ENCODE results near the gene PARD3. TPM values are rescaled to one million over a fixed set of nuclear protein-coding genes. Genes with fewer than 3 reads are reported as not detected.

The PARD3 gene
- total RNA-seq, 1 experiment from 2014 or later, result 154 TPM

DNA sequence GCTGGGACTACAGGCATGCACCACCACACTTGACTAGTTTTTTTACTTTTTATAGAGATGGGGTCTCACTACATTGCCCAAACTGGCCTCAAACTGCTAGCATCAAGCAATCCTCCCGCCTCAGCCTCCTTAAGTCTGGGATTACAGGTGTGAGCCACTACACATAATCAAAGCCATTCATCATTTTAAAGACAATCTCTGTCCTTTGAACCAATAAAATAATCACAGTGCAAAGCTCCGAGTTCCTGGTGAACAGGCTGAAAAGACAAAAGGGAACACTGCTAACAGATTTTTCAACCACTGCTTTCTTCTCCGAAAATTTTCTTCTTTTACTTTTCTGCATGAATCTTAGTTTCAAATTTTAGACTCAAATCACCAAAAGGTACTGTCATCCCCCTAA is 58.5 kb downstream of the PARD3 start:
- Histone ChIP-seq H4K20me1 (ENCODE audit: low read length) (0 out of 2 replicates have a peak, but pooled peaks cover 3% of the 10 kb centered on the region), H3K4me1 (ENCODE audit: insufficient read depth, low read length) (peaks cover 47% of the 10 kb centered on the region), H3K4me3 (ENCODE audit: low read length) (no peak overlapping the region), H3K4me2 (ENCODE audit: low read length) (no peak overlapping the region), H3K9ac (ENCODE audit: low read length) (no peak overlapping the region), H2AFZ (ENCODE audit: low read length) (no peak overlapping the region), H3K79me2 (ENCODE audit: low read length) (peaks cover 86% of the 10 kb centered on the region), H3K9me3 (ENCODE audit: low read length) (no peaks in the 10 kb centered on the region), H3K27me3 (ENCODE audit: low read length) (no peaks in the 10 kb centered on the region), H3F3A (ENCODE audit: low read length, unreplicated experiment) (peaks cover 22% of the 10 kb centered on the region), H3K27ac (ENCODE audit: low read length) (no peak overlapping the region), H3K9me2 (replicated peaks; ENCODE audit: low read length) (no peaks in the 10 kb centered on the region), H3K36me3 (ENCODE audit: low read depth, low read length) (no peaks in the 10 kb centered on the region)
- BruUV-seq (replicated peaks), result no TSS peak
- intact Hi-C loops (cut with micrococcal nuclease), result loop anchor here (5.0 kb wide), 1 partner anchor 34 kb away; no protein-coding TSS in a partner anchor
- ATAC-seq (no peak), DNase-seq (no peak)
- ChIA-PET POLR2A (ENCODE audit: unreplicated experiment) (no interaction called here), CTCF (interaction anchor here (0.6 kb wide), 1 partner anchor 1518 kb away, joined by 4 read pairs; no protein-coding TSS in a partner anchor)
- no peak for TF ChIP-seq EZH2phosphoT487 (IDR thresholded peaks at IDR 0.05; ENCODE audit: borderline replicate concordance, low read length)
- TF ChIP-seq, protein P1, sequence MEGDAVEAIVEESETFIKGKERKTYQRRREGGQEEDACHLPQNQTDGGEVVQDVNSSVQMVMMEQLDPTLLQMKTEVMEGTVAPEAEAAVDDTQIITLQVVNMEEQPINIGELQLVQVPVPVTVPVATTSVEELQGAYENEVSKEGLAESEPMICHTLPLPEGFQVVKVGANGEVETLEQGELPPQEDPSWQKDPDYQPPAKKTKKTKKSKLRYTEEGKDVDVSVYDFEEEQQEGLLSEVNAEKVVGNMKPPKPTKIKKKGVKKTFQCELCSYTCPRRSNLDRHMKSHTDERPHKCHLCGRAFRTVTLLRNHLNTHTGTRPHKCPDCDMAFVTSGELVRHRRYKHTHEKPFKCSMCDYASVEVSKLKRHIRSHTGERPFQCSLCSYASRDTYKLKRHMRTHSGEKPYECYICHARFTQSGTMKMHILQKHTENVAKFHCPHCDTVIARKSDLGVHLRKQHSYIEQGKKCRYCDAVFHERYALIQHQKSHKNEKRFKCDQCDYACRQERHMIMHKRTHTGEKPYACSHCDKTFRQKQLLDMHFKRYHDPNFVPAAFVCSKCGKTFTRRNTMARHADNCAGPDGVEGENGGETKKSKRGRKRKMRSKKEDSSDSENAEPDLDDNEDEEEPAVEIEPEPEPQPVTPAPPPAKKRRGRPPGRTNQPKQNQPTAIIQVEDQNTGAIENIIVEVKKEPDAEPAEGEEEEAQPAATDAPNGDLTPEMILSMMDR (conservative IDR thresholded peaks at IDR 0.05; ENCODE audit: low read depth, low read length), result no peak
- TF ChIP-seq EZH2 (IDR thresholded peaks at IDR 0.05; ENCODE audit: low read length, unreplicated experiment), result no peak

DNA sequence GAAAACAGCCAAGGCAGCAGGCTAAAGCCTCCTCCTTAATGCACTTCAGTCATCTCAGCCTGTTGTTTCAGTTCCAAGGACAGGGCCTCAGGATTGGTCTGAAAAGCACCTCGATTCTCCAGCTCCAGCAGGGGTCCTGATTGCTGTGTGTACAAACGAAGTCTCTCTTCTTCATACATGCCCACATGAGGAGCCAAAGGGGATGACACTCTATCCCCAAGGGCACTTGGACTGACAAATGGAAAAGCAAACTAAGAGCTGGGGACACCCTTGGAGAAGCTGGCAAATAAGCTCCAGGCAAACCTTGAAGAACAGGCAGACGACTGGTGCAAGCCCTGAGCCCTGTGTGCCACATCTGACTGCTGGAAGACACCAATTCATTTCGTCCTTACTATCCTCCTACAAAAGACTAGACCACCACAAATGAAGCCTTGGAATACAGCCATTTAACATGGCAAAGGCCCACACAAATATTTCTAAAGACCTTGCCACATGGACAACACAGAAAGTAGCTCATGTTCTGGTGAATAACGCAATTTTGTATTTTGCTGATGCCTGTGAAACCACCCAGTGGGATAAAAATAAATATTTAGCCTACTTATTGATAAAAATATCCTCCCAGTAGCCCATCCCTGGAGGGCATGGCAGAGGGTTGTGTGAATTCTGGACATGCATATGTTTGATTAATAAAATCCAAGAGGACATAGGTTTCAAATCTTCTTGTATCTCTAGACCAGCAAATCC is 61.9 kb downstream of the PARD3 start:
- POLR2A ChIA-PET (ENCODE audit: unreplicated experiment), result interaction anchor here (0.7 kb wide), 1 partner anchor 20 kb away, joined by 7 read pairs; no protein-coding TSS in a partner anchor
- no peak overlapping the region for H3K27ac ChIP-seq (ENCODE audit: low read length)
- BruUV-seq (replicated peaks), result no TSS peak

More for the DNA sequence above, 61.9 kb downstream of the PARD3 start:
- H3K79me2 ChIP-seq (ENCODE audit: low read length), result peaks cover 94% of the 10 kb centered on the region
- intact Hi-C loops (cut with micrococcal nuclease), result no loop called here
- H2AFZ ChIP-seq (ENCODE audit: low read length), result no peak overlapping the region
- peaks cover 7% of the 10 kb centered on the region for H3F3A ChIP-seq (ENCODE audit: low read length, unreplicated experiment)
- 0 out of 2 replicates have a peak, but pooled peaks cover 3% of the 10 kb centered on the region for H4K20me1 ChIP-seq (ENCODE audit: low read length)
- no peaks in the 10 kb centered on the region for H3K36me3 ChIP-seq (ENCODE audit: low read depth, low read length)
- H3K4me2 ChIP-seq (ENCODE audit: low read length), result no peak overlapping the region
- no peaks in the 10 kb centered on the region for H3K9me3 ChIP-seq (ENCODE audit: low read length)
- peaks cover 15% of the 10 kb centered on the region for H3K4me1 ChIP-seq (ENCODE audit: insufficient read depth, low read length)
- H3K9ac ChIP-seq (ENCODE audit: low read length), result no peak overlapping the region
- no peaks in the 10 kb centered on the region for H3K9me2 ChIP-seq (replicated peaks; ENCODE audit: low read length)
- no peak overlapping the region for H3K4me3 ChIP-seq (ENCODE audit: low read length)
- TF ChIP-seq EZH2phosphoT487 (IDR thresholded peaks at IDR 0.05; ENCODE audit: borderline replicate concordance, low read length) (no peak), EZH2 (IDR thresholded peaks at IDR 0.05; ENCODE audit: low read length, unreplicated experiment) (no peak)
- TF ChIP-seq, protein P1 (conservative IDR thresholded peaks at IDR 0.05; ENCODE audit: low read depth, low read length), result no peak
- CTCF ChIA-PET, result no interaction called here
- DNase-seq (no peak), ATAC-seq (no peak)
- H3K27me3 ChIP-seq (ENCODE audit: low read length), result no peaks in the 10 kb centered on the region
